Cardiac septum (tissue), 1 donor: Measurements from ENCODE around the gene RPL10. TPM values are rescaled to one million over a fixed set of nuclear protein-coding genes. Genes with fewer than 3 reads are reported as not detected.
"Not testable (repeated sequence)": the region's sequence is repeated elsewhere in the genome, so short reads cannot be mapped to it uniquely, and the experiment has no call there.

Experiments used
- DNase-seq: peaks from one replicate; pipeline ENCODE4 v3.0.0-alpha.2; 2020; ENCODE audit warnings: low spot score
- intact Hi-C: fragments of 100-400 bp; cut with DNase I; formaldehyde crosslinking; loops from one replicate; pipeline ENCODE4 v1.14.0; 2022
- total RNA-seq: library from RNA; stranded (reverse); fragmentation: NEBNext Ultra II Directional; extraction: Animal tissue kit (Norgen Biotek cat#: 25700); gene quantifications from one replicate; pipeline ENCODE4 v1.2.1, GENCODE V29; 2021
- donor health status: DM: no; HTN: no; CAD: no.

Gene RPL10
- total RNA-seq, 1 donor from 2014 or later, result 1,520 TPM

DNA sequence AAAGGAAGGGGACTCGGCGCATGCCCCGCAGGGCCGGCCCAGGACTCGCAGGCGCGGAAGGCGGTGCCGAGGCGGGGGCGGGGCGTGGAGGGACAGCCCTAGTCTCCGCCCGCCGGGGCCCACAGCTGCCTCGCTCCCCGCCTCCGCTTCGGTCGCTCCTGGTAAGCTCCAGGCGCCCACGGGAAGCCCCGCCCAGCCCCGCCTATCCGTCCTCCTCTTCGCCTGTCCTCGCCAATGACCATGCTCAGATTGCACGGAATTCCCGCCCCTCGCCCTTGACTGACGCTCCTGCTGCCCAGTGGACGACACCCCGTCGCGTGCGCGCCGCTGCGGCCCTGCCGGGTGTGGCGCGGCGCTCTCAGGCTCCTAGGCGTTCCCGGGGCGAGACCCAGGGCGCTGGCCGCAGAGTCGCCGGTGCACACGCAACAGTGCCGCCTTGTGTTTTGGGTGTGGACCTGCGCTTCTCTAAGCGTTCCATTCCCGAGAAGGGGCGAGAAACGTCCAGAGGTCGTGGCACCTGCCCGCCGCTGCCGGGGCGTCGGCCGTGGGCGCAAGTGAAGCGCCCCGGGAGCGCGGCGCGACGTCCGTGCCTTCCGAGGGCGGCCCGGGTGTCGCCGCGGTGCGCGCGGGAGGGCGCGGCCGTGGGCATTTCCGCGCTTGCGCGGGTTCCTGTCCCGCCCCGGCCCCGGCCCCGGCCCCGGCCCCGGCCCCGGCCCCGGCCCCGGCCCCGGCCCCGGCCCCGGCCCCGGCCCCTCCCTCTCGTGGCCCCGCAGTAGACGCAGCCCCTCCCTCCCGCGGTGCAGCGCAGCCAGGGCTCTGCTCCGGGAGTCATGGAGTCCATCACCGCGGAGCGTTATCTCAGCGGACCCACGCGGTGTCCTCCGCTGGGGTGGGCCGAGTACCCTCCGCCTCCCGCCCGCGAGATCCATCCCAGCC is 8.1 kb upstream of the RPL10 start:
- intact Hi-C loops, result loop anchor here (10.0 kb wide), 1 partner anchor 55 kb away; the partner anchor contains the start of gene FAM50A
- not testable (repeated sequence) for DNase-seq

DNA sequence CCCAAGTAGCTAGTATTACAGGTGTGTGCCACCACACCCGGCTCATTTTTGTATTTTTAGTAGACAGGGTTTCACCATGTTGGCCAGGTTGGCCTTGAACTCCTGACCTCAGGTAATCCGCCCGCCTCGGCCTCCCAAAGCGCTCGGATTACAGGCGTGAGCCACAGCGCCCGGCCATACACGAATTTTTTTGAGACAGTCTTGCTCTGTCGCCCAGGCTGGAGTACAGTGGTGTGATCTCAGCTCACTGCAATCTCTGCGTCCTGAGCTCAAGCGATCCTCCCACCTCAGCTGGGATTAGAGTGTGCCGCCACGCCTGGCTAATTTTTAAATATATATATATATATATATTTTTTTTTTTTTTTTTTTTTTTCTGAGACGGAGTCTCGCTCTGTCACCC is 1.8 kb upstream of the RPL10 start:
- DNase-seq, result not testable (repeated sequence)
- intact Hi-C loops, result loop anchor here (10.0 kb wide), 1 partner anchor 48 kb away; the partner anchor contains the start of gene FAM50A

DNA sequence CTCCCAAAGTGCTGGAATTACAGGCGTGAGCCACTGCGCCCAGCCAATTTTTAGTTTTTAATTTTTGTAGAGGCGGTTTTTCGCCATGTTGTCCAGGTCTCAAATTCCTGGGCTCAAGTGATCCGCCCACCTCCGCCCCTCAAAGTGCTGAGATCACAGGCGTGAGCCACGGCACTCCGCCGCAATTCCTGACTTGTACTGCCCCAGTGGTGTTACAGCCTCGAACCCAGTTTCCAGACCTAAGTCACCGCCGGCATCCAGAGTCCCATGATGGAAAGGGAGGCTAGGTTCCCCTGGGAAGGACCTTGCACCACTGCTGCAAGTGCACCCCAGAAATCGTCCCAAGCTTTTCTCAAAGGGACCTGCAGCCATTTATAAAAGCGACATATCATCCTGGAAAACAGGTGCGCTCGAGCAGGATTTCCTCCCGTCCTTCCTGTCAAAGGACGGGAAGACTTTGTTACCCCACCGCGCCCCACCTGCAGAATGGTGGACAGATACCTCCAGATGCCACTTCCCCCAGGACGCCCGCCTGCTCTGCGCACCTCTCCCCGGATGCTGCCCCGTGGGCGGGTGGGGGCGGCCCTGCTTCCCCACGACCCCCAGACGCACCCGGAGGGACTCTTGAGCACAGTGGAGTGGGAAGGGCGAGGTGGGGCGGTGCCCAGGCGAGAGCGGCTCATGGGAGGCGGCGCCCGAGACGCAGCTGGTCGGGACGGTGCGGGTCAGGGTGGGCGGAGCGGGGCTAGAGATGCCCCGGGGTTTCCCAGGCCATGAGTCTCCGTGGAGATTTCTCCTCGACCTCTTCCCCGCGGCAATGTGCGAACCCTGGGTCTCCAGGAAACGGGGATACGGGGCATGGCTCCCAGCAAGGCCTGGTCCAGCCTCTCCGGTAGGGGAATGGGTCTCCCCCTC is 947 bp upstream of the RPL10 start:
- intact Hi-C loops, result loop anchor here (10.0 kb wide), 1 partner anchor 48 kb away; the partner anchor contains the start of gene FAM50A

DNA sequence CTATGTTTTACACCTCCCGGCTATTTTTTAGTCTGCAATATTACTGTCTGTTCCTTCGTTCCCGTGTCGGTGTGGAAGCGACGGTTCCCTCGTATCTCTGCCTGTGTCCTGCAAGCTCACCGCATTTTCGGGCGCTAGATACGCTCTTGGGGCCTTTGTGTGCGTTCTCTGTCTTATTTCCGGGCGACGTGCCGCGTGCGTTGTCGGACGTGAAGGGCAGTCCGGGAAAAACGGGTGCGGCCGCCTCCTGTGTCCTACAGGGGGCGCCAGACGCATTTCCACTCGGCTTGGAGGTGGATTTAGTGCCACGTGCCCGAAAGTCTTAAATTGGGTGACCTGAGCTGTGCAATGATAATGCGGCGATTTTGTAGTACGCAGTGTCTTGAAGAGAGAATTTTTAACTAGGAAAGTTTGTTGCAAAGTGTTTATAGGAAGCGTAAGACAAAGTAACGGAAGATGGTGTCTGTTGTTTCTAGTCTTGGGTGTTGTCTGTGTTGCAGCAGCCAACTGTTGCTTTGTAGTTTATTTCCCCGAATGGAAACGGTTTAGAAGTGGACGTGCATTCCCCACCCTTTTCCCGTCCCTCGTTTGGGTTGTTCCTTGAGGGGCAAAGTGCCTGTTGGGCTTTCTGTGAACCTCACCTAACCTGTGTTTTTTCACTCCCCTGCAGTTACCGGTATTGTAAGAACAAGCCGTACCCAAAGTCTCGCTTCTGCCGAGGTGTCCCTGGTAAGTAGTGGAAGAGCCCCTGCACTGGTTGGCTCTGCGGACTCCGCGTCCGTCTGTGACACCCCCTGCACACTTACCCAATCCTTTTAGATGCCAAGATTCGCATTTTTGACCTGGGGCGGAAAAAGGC is 720 bp downstream of the RPL10 start:
- intact Hi-C loops, result loop anchor here (10.0 kb wide), 1 partner anchor 46 kb away; the partner anchor contains the start of gene FAM50A
- DNase-seq, result peak; percentile 92

More for the DNA sequence above, 947 bp upstream of the RPL10 start:
- no peak for DNase-seq

DNA sequence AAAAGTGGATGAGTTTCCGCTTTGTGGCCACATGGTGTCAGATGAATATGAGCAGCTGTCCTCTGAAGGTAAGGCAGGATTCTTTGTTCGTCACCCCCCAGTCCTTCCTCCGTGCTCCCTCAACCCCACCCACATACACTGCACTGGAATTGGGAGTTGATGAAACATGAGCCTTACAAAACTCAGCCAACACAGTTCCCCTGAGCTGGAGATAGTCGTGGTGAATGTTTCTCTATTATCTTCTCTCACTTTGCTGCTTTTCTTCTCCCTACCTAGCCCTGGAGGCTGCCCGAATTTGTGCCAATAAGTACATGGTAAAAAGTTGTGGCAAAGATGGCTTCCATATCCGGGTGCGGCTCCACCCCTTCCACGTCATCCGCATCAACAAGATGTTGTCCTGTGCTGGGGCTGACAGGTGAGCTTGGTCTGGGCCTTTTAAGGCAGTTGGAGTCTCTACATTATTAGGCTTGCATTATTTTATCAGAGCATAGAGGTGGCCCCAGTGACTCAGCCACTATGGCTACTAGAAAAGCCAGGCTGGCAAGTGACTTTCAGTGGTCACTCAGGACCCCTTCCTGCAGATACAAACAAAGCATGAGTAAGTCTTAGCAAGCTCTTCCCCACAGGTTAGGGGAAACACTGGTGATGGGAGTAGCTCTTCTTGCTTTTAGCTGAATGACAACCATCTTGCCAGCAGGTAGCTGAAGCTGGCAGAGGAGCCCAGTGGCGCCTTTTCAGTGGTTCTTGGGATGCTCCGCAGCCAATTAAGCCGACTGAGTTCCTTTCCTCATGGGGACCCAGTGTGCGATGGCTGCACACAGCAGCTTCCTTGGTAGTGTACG is 1.6 kb downstream of the RPL10 start:
- intact Hi-C loops, result loop anchor here (10.0 kb wide), 1 partner anchor 45 kb away; the partner anchor contains the start of gene FAM50A
- DNase-seq, result no peak

DNA sequence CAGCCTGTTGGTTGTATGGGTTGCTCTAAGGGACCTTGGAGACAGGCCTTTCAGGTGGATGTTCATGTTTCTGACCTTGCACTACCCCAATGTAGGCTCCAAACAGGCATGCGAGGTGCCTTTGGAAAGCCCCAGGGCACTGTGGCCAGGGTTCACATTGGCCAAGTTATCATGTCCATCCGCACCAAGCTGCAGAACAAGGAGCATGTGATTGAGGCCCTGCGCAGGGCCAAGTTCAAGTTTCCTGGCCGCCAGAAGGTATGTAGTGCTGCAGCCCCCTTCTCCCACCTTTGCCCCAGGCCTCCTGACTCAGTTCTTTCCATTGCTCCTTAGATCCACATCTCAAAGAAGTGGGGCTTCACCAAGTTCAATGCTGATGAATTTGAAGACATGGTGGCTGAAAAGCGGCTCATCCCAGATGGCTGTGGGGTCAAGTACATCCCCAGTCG is 2.2 kb downstream of the RPL10 start:
- intact Hi-C loops, result not testable (repeated sequence)

DNA sequence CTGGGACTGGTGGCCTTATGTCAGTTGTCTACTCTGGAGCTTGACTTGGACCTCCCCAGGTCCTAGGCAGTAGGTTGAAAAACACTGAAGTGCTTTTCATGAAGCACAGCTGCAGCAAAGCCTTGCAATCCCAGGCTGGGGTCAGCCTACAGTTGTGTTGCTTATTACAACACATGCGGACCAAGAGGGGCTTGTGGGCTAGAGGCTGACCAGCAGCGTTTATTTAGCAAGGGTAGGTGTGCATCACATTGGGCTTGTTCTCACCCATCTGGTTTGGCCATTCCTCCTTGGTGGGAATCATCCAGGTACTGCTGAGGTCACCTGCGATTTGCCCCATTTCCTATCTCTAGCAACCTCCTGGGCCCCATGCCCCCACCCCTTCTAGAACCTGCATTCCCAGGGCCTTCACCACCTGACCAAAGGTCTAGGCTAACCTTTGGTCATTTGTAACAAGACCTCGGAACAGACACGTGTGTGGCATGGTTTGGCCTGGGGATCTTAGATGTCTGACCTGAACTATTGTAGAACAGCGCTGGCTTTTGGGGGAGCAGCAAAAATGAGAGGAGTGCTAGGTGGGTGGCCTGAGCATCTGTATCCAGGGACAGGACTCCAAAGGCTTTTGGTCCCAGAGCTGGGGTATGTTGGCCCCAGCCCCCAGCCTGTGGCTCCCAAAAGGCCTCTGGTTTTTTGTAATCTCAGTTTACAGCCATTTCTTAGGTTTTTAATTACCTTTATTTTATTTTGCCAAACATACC is 3.0 kb downstream of the RPL10 start:
- intact Hi-C loops, result no loop called here
- DNase-seq, result no peak

More for the DNA sequence above, 2.2 kb downstream of the RPL10 start:
- DNase-seq, result not testable (repeated sequence)

DNA sequence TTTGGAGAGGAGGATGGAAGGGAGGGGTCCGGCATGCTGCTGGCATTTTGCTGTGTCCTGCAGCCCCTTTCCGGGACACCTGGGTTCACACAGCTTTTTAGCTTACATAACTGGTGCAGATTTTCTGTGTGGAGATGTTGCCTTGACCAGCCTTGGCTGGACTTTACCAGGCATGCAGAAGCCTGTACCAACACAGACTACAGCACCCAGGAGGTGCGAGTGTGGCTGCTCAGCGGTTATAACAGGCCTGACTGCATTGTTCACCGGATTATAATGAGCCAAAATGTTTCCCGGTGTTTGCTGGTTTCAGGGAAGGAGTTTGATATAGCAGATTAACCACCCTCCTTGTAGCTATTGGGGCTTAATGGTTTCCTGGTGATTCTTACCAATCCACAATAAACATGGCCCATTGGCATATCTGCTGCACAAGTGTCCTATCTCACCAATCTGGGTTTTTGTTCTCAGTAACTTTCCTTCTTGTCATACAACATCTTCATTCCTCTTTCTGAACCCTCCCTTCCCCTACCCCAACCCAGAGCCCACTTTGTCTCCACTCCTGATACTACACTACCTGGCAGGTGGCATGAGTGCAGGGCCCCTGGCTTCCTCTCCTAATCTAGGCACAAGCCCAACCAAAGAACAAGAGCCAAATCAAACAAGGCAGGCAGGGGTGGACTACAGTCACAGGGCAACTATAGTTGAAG is 3.9 kb downstream of the RPL10 start:
- no peak for DNase-seq
- intact Hi-C loops, result no loop called here

DNA sequence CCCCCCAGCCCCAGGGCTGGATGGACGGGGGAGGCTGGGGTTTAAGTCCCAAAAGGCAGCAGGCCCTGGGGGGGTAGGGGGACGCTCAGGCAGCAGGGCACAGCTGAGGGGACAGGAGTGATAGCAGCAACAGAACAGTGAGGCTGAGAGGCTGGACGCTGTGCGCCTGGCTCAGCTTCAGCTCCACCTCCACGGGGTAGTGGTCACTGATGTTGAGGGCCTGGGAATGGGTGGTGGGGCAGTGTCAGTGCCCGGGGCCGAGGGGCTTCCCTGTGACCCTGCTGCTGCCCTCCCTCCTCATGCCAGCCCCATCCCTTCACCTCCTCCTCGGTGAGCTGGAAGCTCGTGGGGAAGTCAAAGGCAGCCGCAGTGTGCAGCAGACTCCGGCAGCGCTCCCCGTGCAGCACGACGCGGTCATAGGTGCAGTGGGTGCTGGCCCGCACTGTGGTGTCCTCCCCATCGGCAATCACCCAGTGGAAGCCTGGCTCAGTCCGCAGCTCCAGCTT is 4.5 kb downstream of the RPL10 start:
- no peak for DNase-seq
- intact Hi-C loops, result no loop called here

DNA sequence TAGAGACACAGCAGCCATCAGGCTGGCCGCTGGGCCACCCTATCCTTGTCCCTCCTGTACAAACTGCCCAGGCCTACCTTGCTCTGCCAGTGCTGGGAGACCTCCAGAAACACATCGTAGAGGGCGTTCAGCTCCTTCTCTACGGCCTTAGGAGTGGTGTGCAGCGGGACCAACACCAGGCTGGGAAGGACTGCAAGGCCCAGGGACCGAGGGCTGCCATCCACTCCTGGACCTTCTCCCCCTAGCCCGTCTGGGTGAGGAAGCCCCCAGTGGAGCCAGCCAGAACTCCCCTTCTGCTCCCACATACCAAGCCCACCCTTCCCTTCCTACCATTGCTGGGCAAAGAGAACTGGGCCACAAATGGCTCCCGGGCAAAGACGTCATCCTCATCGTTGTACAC is 5.0 kb downstream of the RPL10 start:
- no peak for DNase-seq
- intact Hi-C loops, result no loop called here

DNA sequence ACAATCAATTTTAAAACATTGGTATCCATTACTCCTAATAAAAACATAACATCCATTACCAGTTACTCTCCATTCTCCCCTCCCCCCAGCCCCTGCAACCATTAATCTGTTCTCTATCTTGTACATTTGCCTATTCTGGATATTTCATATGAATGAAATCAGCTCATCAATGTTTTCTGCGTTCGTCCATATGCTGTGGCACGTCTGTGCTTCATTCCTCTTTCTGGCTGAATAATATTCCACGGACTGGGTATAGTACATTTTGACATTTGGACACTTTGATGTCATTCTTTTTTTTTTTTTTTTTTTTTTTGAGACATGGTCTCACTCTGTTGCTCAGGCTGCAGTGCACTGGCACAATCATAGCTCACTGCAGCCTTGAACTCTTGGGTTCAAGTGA is 5.7 kb downstream of the RPL10 start:
- no peak for DNase-seq
- intact Hi-C loops, result no loop called here

DNA sequence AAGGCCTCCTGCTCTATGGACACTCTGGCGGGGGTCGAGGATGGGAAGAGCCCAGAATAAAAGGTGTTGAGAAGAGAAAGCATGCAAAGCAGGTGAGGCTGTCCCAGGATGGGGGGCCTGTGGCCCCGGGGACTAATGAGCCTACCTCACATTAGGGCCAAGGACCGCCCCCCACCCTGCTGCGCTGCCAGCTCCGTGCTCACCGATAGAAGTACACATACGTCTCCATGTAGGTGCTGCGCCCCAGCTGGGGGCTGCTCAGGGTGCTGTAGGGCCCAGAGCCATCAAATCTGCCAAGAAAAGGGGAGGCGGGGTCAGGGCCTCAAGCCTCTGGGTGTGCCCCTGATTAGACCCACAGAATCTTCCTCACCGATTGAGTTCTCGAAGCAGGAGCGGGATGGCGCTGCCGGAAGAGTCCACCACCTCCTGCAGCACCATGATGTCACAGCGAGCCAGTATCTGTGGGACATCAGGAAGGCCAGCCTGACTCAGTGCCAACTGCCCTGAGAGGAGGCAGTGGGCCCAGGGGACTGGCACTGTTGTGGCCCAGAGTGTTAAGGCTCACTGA is 6.5 kb downstream of the RPL10 start:
- intact Hi-C loops, result no loop called here

DNA sequence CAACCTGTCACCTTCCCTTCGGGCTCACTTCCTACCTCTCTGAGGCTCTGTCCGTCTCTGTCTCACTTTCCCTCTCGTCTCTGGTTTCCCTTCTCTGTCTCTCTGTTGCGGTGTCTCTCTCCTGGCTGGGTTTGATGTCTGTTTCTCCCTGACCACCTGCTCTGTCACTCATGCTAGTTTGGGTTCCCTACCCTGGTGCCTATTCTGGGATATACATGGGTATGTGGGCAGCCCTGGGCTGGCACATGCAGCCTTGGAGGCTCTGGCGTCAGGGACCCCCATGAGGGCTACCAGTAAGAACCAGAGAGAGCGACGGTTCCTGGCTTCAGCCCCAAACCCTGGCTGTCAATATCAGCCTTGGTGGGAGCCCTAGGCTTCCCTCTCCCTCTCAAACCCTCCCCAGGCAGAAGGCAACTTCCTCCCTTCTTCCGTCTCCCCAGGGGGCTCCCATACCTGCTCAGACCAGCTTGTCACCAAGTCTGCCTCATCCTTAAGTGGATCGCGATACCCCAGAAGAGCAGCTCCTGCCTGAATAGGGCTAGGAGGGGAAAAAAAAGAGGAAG is 10.6 kb downstream of the RPL10 start:
- DNase-seq, result no peak
- intact Hi-C loops, result no loop called here

More for the DNA sequence above, 6.5 kb downstream of the RPL10 start:
- no peak for DNase-seq

DNA sequence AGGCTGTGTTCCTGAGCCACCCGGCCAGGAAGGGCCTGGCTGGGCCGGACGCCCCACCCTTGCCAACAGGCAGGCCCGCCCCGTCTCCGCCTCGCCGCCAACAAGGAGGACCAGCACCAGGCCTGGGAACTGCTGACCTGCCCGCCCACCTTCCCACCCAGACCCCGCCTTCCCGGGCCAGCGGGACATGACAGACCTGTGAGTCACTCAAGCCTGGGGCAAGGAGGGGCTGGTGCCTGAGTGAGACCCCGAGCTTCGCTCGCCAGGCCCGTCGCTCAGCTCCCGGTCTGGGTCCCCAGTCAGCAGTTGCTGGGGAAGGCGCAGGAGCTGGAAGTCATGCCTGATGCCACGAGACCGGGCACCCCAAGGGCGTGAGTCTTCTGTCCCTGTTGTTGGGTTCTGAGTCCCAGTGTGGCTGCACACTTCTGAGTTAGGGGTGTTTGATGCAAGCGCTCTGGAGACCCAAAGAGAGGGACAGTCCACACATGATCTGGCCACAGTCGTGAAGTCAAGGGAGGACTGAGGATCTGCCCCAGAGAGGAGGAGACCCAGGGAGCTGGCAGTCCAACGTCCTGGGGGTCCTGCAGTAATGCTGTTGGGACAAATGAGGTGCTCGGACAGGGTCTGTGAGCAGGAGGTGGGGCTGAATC is 11.2 kb downstream of the RPL10 start, which contains the start of gene DNASE1L1:
DNASE1L1 (minus strand) TSS at position 33 of the 650 bp plus-strand sequence. CDS start 3,686 bp downstream, outside the sequence.
- intact Hi-C loops, result no loop called here

DNA sequence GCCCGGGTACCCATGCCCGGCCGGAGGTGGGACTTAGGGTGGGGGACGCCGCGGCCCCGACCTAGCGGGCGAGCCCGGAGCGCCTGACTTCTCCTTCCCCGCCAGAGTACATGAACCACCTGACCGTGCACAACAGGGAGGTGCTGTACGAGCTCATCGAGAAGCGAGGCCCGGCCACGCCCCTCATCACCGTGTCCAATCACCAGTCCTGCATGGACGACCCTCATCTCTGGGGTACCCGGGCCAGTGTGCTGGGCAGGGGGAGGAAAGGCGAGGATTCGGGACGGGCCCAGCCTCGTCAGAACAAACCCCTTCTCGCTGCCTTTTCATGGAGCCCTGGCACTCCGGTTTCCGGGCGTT is 13.8 kb downstream of the RPL10 start:
- peak; percentile 86 for DNase-seq
- intact Hi-C loops, result no loop called here

More for the DNA sequence above, 11.2 kb downstream of the RPL10 start, which contains the start of gene DNASE1L1:
- peak; percentile 95 for DNase-seq
